T47D (cell line): ENCODE measurements around the gene SUMF1.

Source experiments
- DNase-seq, 2 experiments: peaks; one replicate each; pipeline versions ENCODE4 v3.0.0 to v3.0.0-alpha.2; 2011 to 2012; ENCODE audit warnings: low read depth in 1 of 2, low spot score in 1 of 2
- JUND ChIP-seq: IDR thresholded peaks from 2 replicates; pipeline ENCODE4 v1.6.1; 2012; ENCODE audit warnings: low read depth
- in situ Hi-C: cut with HindIII; loops from 2 replicates; pipeline ENCODE4 v1.10.0; 2016; ENCODE audit warnings: low sequenced_read_pairs, low pct_unique_long_range_greater_than_20kb

Gene SUMF1

DNA sequence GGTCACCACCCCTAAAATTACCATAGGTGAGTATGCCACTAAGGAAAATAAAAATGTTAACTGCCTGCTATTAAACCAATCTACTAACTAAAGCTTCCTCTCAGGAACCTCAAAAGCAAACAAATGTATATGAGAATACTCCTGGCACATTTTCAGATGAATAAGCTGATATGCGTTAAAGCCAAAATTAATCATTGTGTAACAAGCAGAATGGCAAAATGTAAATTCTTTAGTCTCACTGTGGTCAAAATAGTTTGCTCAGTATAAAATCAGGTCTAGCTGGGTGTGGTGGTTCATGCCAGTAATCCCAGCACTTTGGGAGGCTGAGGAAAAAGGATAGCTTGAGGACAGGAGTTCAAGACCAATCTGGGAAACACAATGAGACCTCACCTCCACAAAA is 53.6 kb downstream of the SUMF1 start:
- in situ Hi-C loops = no loop called here
- no peak for TF ChIP-seq JUND
- peak in 1 of 2 experiments; percentile 14 for DNase-seq

DNA sequence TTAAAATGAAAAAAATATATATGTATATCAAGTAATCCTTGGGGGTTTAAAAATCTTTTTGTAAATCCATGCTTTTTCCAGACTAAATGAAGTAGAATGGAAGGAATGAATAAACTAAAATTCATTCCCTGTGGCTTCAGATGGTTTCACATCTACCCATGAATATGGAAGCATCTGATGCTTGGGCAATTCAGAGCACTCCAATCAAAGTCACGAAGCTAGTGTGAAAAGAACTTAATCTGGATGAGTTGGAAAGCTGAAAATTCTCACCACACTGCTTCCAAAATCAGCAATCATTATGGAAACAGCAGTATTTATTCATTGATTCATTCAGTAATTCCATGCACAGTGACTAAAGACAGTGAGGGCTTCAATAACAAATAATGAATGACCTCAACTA is 55.2 kb downstream of the SUMF1 start:
- no peak for TF ChIP-seq JUND

GRCh38 chr3:4411236-4411635 is 55.8 kb downstream of the SUMF1 start:
- no peak for TF ChIP-seq JUND
- in situ Hi-C loops = no loop called here
- no peak for DNase-seq

More for the DNA sequence above, 55.2 kb downstream of the SUMF1 start:
- in situ Hi-C loops = no loop called here
- no peak for DNase-seq

GRCh38 chr3:4410606-4411005 is 56.5 kb downstream of the SUMF1 start:
- in situ Hi-C loops = no loop called here
- no peak for DNase-seq

DNA sequence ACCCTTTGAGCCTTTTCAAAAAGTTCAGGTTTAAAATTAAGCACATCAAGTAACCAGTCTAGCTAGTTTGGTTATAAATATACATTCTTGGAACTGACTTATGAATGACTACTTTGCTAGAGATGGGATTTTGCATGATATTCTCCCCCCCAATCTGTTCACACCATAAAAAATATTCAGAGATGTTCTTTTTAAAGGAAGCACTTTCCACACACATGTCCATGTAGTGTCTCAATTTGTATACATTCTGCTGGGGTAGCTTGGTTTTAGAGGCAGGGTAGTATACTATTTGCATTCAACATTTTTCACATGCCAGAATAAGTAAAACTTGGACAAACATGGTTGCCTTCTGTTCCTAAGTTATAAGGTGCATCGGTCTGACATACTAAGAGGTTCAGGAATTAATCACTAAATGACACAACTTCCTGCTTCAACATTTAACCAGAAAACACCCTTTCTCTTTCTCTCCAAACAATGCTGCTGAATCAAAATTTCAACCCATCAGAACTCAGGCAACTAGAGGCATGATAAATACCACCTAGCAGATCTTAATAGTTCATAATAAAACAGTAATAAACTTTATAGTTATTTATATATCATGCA is 57.0 kb downstream of the SUMF1 start:
- TF ChIP-seq JUND = no peak
- in situ Hi-C loops = no loop called here
- no peak for DNase-seq

More at GRCh38 chr3:4410606-4411005, 56.5 kb downstream of the SUMF1 start:
- TF ChIP-seq JUND = no peak

DNA sequence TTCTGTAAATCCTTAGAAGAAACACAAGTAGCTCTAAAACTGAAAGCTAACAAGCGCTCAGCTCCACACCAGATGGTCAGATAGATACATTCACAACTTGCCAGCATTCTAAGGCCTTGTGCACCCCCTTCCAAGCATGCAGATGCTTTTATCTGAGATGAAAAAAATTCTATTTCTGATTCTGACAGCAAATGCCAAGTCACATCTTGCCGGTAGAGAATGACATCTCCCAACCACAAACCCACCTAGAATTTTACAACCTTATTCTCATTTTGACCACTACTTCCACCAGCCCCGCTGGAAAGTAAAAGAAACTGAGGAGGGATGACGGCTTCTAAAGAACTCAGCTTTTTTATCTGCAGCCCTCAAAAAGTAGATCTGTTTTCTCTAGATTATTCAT is 57.7 kb downstream of the SUMF1 start:
- TF ChIP-seq JUND = no peak
- in situ Hi-C loops = no loop called here

DNA sequence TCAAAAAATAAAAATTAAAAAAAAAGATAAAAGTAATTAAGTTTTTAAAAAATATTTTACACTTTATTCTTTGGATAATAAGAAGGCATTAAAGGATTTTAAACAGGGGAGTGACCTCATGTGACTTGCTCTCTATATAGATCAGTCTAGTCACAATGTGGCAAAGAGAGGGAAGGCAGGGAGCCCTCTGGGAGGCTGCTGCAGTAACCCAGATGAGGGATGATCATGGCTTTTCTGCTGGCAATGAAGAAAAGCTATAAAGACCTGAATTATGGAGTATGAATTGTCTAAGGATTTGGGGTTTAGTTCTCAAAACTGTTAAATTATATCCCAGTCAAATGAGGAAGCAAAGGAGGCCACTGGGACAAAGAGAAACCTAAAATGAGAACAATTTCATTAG is 58.1 kb downstream of the SUMF1 start:
- in situ Hi-C loops = no loop called here
- no peak for DNase-seq

More for the DNA sequence above, 57.7 kb downstream of the SUMF1 start:
- DNase-seq = no peak

DNA sequence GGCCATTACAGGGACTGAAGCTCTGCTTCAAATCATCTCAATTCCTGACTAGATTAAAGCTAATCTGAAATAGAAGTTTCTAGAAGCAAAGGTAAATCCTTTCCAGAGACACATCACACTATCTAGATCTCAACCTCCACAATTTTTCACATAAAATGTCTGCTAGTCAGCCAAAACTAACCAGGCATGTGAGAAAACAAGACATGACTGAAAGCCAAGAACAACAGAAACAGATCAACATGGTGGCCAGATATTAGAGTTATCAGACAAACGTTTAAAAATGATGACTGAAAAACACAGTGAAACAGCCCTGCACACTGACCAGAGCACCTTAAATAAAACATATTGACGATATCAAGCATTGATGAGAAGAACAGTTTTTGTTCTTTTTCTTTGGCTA is 59.1 kb downstream of the SUMF1 start:
- TF ChIP-seq JUND = no peak
- no peak for DNase-seq
- in situ Hi-C loops = no loop called here

More for the DNA sequence above, 58.1 kb downstream of the SUMF1 start:
- TF ChIP-seq JUND = no peak

GRCh38 chr3:4406746-4407568 is 60.1 kb downstream of the SUMF1 start:
- in situ Hi-C loops = no loop called here
- peak in 1 of 2 experiments; percentile 12 for DNase-seq
- no peak for TF ChIP-seq JUND

GRCh38 chr3:4404881-4405280 is 62.2 kb downstream of the SUMF1 start:
- no peak for TF ChIP-seq JUND
- DNase-seq = no peak
- in situ Hi-C loops = no loop called here

DNA sequence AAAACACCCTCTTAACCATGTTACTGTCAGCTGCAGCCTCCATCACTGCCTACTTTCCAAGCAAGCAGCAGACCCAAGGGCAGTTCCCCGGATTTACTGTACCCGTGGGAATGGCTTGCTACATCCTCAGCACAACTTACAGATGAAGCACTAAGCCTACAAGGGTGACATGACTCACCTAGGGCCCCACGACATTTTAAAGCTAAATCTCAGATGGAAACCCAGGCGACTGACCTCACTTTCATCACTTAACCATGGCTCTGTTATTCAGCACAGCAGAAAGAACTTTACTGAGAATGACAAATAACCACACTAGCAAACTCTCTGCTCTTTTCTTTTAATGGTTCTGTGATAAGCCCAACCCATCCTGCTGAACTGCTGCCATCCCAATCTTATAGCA is 65.6 kb downstream of the SUMF1 start:
- no peak for DNase-seq
- no peak for TF ChIP-seq JUND
- in situ Hi-C loops = no loop called here

DNA sequence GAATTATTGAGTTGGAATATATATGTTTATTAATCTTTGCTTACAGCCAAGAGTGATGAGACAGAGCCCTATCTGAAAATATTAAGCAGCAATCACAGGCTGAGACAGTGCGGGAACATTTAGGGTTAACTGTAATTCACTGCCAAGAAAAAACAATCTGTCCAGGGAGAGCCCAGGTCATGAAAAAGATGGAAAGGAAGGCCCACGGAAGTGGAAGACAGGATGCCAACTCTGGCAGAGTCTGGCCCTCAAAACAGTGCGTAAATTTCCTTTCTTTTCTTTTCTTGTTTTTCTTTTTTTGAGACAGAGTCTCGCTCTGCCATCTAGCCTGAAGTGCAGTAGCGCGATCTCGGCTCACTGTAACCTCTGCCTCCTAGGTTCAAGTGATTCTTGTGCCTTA is 67.6 kb downstream of the SUMF1 start:
- DNase-seq = no peak
- no peak for TF ChIP-seq JUND
- in situ Hi-C loops = no loop called here

- in situ Hi-C loops = no loop called here
- no peak for TF ChIP-seq JUND
Measured at GRCh38 chr3:4398941-4399245, 68.2 kb downstream of the SUMF1 start.

More at GRCh38 chr3:4398941-4399245, 68.2 kb downstream of the SUMF1 start:
- no peak for DNase-seq
